Suppressor macrophage treated with lipopolysaccharide for 1 hour (primary cell): Measurements from ENCODE around the gene FHOD3.
"Not testable (repeated sequence)": the region's sequence is repeated elsewhere in the genome, so short reads cannot be mapped to it uniquely, and the experiment has no call there.

Source experiments
- DNase-seq, 3 donors: peaks; one replicate each; pipeline ENCODE4 v3.0.0-alpha.2; 2020 to 2022

Gene FHOD3

DNA sequence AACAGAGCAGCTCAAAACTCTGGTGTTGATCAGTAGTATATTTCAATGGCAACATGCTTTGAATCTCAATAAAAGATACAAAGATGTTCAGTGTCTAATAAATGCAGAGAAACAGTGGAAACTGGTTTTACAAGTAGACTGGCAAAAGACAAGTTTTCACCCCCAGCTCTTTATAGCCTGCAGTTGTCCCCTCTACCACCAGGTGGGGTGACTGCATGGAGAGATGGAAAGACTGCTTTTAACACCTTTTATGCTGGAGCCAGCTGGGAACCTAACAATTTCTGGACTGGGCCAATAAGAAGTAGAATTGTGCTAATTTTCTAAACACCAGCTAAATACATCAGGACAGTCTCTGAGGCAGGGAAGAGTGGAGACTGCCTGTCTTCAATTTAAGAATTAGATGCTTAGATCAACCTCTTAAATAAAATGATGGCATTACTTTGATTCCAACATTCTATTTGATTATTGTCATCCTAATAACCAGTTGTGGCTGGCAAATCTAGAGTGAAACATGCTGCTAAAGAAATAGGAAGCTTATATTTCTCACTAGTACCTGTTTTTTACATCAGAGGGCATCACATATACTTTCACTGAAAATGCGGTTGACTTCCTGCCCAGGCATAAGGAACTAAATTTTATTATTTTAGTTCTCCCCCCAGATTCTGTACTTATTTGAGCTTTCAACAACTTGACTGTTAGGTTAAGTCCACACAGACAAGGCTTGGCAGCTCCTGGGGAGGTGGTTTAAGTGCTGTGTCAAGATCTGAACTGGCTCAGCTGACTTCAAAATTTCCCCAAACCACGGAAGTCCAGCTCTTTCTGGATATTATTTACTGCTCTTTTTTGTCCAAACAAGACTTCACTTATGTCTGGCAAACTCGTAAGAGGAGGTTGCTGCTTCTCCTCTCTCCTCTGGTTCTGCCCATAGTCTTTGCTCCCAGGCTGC, 390.8 kb downstream of the FHOD3 start:
- peak; percentile 42 to 64 (median 51) for DNase-seq

DNA sequence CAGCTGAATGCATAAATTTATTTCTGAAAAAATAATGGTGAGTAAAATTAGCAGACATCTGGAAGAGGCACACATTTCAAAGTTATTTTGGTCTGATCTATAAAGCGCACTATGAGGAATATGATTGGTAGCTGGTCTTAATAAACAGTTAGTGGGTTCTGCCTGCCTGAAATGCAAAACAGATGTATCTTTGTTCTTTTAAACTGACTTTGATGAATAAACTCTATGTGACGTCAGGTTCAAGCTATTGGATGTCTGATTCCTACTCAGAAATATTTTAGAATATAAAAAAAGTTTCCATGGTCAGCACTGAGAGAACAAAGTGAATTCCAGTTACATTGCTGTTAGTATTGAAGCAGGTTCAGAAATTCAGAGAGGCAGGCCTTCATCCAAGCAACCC, 394.9 kb downstream of the FHOD3 start:
- no peak for DNase-seq

- no peak for DNase-seq
These were observed 395.4 kb downstream of the FHOD3 start for GRCh38 chr18:36692921-36693332.

GRCh38 chr18:36693931-36694620, 396.6 kb downstream of the FHOD3 start:
- no peak for DNase-seq

DNA sequence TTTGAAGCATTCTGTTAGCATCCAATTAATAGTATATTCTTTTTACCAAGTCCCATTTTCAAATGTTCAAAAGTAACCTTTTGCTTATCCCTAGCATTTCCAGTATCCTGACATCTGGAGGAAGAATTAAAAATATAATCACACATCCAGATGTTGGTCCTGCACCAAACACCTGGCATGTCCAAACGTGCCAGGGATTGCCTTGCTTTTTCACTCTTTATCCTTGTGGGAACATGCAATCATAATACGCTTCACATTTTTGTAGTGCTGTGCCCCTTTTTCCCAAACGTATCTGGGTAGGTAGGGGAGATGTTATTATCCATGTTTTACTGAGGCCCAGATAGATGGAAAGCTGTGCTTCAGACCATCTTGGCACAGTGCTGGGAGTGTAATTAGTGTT, 398.3 kb downstream of the FHOD3 start:
- no peak for DNase-seq

DNA sequence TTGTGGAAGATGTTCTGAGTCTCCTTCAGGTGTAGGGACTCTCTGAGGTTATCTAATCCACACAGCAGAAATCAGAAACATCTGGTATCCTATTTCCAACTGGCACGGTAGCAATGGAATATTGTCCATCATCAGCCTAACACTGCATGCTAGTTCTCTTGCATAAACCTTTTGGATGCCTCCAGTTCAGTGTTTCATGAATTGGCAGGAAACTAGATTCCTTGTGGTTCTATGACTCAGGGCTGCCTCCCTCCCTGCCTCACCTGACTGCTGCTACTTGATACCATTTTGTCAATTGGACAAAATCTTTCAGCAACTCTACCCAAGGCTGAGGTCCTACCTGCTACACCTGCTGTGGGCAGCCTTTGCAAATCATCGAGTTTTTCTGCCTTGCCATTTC, 400.4 kb downstream of the FHOD3 start:
- DNase-seq: no peak

- no peak for DNase-seq
These were observed 403.4 kb downstream of the FHOD3 start for GRCh38 chr18:36700955-36701354.

DNA sequence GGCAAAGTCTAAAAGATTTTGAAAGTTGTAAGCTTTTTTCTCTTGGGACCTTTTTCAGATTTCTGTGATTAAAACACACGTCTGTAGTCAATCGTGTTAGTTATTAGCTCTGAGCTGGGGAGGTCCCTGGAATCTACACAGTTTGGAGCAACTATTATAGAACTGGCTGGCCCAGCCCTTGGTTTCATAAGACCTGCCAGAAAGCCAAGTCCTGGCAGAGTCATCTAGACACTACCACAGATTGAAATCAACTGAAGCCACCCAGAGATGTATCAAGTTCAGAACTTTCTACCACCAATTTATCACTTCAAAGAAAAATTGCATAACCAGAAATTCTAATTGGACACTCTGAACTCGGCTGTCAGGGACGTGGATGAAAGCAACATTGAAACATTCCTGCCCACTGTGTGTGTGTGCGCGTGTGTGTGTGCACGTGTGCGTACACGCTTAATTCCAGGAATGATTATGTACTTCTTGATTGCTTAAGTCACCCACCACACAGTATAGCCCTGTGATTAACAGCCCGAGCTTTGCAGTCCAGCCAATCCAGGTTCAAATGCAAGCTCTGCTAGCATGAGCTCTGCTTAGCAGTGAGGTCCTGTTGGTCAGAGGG, 405.0 kb downstream of the FHOD3 start:
- DNase-seq: no peak

DNA sequence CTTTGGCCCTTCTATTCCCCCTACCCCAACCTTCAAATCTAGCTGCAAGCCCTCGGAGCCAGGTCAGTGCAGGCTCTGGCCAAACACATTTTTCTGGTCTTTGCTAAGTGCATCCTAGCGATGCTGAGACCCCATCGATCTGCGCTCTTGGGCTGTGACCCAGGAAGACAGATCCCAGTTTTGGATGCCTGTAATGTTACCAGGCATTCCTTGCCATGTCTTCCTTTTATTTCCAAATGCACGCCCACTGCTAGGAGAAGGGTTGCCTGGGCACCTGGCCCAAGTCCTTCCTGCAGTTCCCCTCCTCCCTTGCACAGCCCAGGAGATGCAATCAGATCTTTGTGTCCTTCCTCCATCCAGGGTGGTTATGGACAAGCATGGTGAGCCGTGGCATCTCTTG, 406.6 kb downstream of the FHOD3 start:
- DNase-seq: no peak

DNA sequence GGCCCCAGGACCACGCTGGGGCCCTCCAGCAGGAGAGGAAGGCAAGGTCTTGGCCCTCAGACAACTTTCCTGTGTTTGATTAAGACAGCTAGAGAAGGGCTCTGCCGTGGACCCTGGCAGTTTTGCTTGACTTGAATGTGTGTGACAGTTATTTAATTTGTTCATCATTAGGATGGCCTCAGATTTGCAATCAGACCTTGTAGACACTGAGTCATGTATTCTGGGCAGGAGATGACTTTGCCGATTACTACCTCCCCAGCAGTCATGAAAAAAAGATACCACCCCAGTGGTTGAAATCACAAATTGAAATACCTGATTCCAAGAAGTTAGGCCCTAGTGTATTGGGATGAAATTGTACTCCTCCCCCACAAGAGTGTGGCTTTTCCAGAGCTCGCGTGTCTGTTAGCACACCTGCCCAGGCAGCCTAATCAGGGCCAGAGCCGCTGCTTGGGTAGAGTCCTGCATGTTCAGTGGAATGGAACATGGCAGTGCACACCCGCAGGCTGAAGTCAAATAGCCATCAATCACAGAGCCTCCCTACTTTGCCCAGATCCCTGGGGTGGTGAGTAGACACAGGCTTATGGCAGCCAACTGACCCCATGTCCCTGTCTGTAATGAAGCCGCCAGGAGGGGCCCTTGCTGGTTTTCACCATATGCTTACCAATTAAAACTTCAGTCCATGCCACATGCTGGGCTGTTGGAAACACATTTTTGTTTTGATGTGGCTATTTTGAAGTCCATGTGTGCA, 408.8 kb downstream of the FHOD3 start:
- DNase-seq: no peak

DNA sequence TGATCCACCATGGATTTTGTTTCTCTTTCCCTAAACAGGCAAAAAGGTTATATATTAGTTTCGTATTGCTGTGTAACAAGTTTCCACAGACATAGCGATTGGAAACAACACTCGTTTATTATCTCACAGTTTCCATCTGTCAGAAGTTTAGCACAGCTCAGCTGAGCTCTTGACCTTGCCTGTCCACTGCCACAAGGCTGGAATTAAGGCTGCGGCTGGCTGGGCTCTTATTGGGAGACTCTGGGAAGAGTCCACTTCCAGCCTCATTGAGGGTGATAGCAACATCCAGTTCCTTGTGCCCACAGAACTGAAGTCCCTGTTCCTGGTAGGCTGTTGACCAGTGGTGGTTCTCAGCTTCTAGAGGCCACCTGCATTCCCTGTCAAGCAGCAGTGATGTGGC, 410.9 kb downstream of the FHOD3 start:
- no peak for DNase-seq

DNA sequence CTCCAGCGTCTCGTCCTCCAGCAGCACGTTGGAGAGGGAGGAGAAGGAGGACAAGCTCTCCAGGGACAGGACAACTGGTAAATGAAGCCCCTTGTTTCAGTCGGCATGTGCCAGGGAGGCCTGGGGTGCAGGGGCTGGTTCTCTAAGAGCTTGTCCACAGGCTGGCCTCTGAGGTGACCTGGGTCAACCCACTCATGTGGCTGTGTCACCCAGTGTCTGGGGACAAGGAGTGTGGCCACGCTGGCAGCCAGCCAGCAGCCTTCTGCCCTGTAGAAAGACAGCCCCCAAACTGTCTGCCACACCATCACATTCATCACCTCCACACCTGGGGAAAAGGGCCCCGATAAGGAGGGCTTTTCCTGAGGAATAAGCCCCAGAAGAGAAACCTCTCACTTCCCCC, 411.8 kb downstream of the FHOD3 start:
- DNase-seq: no peak

GRCh38 chr18:36711014-36711725, 413.7 kb downstream of the FHOD3 start:
- no peak for DNase-seq

DNA sequence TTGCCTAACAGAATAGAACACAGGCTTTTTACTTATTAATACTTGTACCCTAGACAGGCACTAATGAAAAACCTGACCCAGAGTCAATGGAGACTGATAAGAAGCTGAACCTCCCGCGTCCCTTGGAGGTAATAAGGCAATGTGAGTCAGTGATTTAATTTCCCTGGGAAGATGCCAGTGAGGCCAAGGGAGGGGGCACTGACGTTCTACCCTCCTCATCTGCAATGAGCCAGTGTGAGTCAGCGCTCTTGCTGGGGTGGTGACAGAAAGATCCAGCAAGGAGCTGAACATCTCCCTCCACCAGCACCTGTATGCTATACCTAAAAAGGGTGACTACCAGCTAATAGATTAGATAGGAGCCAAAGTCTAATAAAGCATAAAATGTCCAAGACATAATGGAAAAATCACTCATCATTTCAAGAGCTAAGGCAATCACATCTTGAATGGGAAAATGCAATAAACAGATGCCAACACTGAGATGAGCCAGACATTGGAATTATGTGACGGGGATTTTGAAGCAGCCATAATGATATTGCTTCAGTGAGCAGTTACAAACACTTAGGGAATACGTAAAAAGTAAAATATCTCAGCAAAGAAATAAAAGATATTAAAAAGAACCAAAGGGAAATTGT, 414.4 kb downstream of the FHOD3 start:
- no peak for DNase-seq

DNA sequence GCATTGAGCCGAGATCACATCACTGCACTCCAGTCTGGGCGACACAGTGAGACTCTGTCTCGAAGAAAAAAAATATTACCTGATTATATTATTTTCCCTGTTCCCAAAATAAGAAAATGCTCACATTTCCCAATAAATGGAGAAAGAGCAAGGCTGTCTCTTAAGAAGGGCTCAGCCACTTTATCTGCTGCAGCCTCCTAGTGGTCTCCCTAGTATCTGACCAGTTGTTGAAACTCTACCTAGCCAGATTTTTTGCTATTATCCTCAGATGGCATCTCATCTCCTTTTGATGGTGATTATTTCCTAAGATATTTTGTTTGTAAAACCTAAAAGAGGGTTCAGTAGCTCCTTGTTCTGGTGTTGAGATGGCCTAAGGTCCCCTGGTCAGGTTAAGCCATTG, 417.0 kb downstream of the FHOD3 start:
- no peak for DNase-seq

DNA sequence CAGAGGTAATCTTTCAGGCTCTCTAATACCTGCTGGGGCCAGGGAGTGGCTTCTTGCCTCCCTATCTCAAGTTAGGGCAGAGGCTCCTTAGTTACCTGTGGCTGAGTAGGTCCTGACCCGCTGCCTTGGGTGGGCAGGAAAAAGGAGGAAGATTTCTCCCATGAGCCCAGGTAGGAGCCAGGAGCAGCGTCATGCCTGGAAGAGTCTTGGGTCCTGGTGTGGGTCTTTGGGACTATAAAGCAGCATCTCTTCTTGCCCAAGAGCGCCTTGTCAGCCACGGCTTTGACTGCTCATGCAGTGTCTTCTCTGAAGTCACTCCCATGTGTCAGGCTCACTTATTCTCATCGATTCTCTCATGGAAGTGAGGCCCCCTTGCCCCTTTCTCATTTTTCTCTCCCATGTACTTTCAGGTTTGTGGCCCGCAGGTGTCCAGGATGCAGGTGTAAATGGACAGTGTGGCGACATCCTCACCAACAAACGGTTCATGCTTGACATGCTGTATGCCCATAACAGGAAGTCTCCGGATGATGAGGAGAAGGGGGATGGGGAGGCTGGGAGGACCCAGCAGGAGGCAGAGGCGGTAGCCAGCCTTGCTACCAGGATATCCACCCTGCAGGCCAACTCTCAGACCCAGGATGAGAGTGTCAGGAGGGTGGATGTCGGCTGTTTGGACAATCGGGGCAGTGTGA, 420.1 kb downstream of the FHOD3 start:
- no peak for DNase-seq

- no peak for DNase-seq
These were observed 421.3 kb downstream of the FHOD3 start for GRCh38 chr18:36718705-36719328.

DNA sequence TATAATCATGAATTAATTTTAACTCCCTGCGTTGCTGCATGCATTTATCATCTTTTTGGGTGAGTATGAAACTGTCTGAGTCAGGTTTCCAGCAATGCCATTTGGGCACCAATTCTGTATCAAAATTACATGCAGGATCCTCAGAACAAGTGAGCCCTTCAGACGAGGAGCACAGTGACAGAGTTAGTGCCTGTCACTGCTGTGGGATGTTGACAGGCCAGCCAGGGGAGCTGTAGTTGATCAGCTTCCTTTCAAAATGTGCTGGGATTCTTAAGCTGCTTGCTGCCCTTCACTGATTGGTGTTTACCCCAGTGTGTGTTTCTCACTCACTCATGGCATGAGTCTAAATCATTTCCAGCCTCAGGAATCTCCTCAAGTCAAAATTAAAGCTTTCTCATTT, 422.1 kb downstream of the FHOD3 start:
- DNase-seq: no peak

GRCh38 chr18:36721351-36721750, 423.8 kb downstream of the FHOD3 start:
- DNase-seq: not testable (repeated sequence)

GRCh38 chr18:36724169-36724568, 426.7 kb downstream of the FHOD3 start:
- no peak for DNase-seq

DNA sequence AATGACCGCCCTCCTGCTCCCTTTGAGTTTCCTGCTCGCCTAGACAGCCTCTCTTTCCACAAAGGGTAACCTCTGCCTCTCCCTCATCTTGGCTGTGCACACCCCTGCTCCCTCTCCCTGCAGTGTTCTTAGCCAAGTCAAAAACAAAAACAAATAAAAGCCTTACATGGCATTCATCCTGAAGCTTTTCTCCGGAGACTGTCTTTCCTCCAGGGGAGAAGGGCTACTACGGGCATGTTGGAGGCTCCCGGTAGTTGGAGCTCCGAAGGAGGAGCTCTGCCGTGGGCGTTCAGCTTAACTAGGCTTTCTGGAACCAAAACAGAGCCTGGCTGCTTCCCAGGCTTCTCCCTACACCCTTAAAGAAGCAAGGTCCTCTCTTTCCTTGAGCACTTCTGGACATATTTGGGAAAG, 427.1 kb downstream of the FHOD3 start:
- DNase-seq: no peak
